GM21447 (cell line): ENCODE results near the gene SDC1.

Experiments
- ATAC-seq: cut with Tn5 transposase; IDR thresholded peaks from one replicate; pipeline ENCODE4 v1.9.1; 2021; ENCODE audit not compliant: unreplicated experiment

The SDC1 gene

GRCh38 chr2:20153131-20153851 is 71.6 kb downstream of the SDC1 start:
- no peak for ATAC-seq

DNA sequence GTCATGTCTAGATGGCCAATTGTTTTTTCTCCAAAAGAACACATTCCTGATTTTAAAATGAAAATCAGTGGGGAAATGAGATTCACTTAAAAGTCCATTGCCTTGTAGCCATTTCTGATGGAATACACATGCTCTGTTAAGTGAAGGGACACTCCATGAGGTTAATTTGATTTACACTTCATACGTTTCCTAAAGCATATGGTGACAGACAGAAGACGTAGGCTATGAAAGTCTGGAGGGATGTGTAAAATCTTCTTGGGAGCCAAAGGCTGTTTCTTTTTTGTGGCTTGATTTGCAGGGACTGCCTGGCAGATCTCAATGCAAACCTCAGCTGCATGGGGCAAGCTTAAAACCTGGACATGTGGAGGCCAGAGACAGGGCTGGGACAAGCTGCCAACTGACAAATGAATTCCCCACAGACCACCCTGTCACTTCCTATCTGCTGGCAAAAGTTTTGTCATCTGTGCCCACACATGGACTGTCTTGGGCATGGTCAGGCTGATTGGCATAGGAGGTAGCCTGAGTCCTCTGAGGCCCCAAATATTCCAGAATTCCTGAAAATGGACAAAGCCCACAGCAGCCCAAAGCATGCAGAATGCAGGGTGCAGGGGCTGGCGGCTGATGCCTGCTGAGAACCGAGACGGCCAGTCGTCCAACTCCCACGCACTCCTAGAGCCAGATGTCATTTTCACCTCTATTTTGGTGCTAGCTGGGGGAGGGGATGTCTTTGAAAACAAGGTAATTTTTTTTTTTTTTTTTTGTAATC is 73.9 kb downstream of the SDC1 start:
- peak; percentile 80 for ATAC-seq
